ENCODE measurements around the gene JMJD8.

Gene JMJD8

DNA sequence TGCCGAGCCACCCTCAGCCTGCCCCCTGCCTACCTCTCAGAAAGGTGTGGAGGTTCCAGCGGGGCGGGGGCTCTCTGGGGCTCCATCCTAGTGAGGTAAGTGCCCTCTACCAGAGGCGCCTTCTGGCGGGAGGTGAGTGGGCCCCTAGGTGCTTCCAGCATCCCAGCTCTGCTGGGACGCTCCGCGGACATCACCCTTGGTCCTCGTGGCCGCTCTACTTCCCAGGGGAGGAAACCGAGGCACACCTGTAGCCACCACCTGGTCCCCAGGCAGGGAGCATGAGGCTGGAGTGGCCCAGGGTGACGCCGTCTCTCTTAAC is 41.1 kb downstream of the JMJD8 start:
- TF ChIP-seq, protein P1, sequence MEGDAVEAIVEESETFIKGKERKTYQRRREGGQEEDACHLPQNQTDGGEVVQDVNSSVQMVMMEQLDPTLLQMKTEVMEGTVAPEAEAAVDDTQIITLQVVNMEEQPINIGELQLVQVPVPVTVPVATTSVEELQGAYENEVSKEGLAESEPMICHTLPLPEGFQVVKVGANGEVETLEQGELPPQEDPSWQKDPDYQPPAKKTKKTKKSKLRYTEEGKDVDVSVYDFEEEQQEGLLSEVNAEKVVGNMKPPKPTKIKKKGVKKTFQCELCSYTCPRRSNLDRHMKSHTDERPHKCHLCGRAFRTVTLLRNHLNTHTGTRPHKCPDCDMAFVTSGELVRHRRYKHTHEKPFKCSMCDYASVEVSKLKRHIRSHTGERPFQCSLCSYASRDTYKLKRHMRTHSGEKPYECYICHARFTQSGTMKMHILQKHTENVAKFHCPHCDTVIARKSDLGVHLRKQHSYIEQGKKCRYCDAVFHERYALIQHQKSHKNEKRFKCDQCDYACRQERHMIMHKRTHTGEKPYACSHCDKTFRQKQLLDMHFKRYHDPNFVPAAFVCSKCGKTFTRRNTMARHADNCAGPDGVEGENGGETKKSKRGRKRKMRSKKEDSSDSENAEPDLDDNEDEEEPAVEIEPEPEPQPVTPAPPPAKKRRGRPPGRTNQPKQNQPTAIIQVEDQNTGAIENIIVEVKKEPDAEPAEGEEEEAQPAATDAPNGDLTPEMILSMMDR (IDR thresholded peaks at IDR 0.05; ENCODE audit: low read depth, low read length), result no peak
- H3K4me3 ChIP-seq (ENCODE audit: low read depth, low read length), result peak overlapping the region; percentile 75

- TF ChIP-seq, protein P1 (IDR thresholded peaks at IDR 0.05; ENCODE audit: low read depth, low read length), result no peak
- peak overlapping the region; percentile 75 for H3K4me3 ChIP-seq (ENCODE audit: low read depth, low read length)
Measured at GRCh38 chr16:642189-643049, 41.7 kb downstream of the JMJD8 start.

GRCh38 chr16:641326-642188 is 42.6 kb downstream of the JMJD8 start, which contains the start of gene MCRIP2:
Gene MCRIP2, plus strand, starts transcription at chr16:641828. Its CDS starts 164 bp downstream, at chr16:641992.
- TF ChIP-seq, protein P1 (IDR thresholded peaks at IDR 0.05; ENCODE audit: low read depth, low read length), result no peak
- H3K4me3 ChIP-seq (ENCODE audit: low read depth, low read length), result peak within 1 kb of the TSS; percentile 75

DNA sequence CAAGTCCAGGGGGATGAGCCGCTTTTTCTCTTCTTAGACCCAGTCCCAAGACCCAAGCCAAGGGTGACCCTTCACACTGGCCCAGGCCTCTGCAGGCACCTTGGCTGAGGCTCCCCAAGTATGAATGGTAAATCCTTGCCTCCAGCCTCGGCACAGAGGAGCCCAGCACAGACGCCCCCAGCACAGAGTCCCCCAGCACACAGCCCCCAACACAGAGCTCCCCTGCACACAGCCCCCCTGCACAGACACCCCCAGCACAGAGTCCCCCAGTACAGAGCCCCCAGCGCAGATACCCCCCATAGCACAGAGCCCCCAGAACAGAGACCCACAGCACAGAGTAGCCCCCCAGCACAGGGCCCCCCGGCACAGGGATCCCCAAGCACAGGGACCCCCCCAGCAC is 43.5 kb downstream of the JMJD8 start:
- TF ChIP-seq, protein P1 (IDR thresholded peaks at IDR 0.05; ENCODE audit: low read depth, low read length), result no peak
- peak overlapping the region; percentile 75; the same call in 1 of the 2 replicates for H3K4me3 ChIP-seq (ENCODE audit: low read depth, low read length)

DNA sequence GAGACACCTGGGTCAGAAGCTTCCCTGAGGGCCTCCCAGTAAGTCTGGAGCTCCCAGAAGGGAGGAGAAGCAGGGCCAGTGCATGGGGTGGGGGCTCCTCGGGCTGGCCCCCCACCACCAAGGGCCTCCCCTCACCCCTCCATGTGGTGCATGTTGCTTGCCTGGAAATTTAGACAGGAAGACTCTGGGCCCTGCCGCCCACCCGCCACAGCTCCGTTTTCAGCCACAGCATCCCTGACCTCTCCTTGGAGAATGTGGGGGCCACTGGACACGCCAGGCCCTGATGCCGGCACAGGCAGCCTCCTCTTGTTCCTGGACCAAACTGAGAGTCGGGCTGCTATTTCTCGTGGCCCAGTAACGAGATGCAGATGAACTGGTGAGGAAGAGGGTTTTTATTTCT is 45.3 kb downstream of the JMJD8 start:
- H3K4me3 ChIP-seq (ENCODE audit: low read depth, low read length), result no peak overlapping the region
- TF ChIP-seq, protein P1 (IDR thresholded peaks at IDR 0.05; ENCODE audit: low read depth, low read length), result no peak

DNA sequence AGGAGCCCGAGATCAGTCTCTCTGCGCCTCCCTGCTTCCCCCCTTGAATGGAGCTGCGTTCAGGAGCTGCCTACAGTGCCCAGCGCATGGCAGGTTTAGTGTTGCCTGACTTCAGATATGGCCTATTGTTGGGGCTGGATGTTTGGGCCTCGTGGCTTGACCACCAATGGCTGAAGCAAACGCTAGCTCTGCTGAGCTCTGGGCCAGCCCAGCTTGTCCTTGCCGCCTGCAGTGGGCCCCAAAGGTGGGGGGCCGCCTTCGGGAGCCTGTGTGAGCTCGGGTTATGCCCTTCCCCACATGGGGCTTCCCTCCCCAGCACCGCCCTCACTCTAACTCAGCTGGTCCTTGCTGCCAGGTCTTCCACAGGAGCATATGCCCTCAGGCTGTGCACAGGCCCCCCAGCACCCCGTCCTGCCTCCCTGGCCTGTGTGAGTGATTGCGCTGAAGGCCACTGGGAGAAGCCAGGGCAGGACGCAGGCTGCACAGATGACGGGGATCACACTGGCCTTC is 46.0 kb downstream of the JMJD8 start:
- TF ChIP-seq, protein P1 (IDR thresholded peaks at IDR 0.05; ENCODE audit: low read depth, low read length), result no peak
- H3K4me3 ChIP-seq (ENCODE audit: low read depth, low read length), result no peak overlapping the region
